H1 (cell line): ENCODE data around the gene NPC2. TPM values are rescaled to one million over a fixed set of nuclear protein-coding genes. Genes with fewer than 3 reads are reported as not detected.

Experiments
- CTCF ChIA-PET: fragments of 300-600 bp; sonication (Branson Sonifier 250); formaldehyde crosslinking; loops from one replicate; lab custom pipeline; 2021; ENCODE audit not compliant: partially characterized antibody; lab: Charles Lee
- POLR2A ChIA-PET: fragments of 300-600 bp; sonication (Branson Sonifier 250); formaldehyde crosslinking; loops from one replicate; lab custom pipeline; 2021; ENCODE audit warnings: inconsistent platforms; ENCODE audit not compliant: partially characterized antibody; lab: Charles Lee
- DNase-seq, 2 experiments: peaks; one replicate each; pipeline versions ENCODE4 v3.0.0 to v3.0.0-alpha.2; 2010 to 2022; ENCODE audit warnings: low spot score in 2 of 2, low read depth in 1 of 2, mixed read lengths in 1 of 2
- FAIRE-seq: peaks from 2 replicates; lab custom pipeline; 2011; peaks lifted over from hg19 to GRCh38; lab: Jason Lieb, UNC
- H2AFZ ChIP-seq: 2 replicates; pipeline ENCODE4 v1.8.1; 2012; ENCODE audit warnings: low read length, inconsistent platforms
- H2AK5ac ChIP-seq: 2 replicates; pipeline ENCODE4 v1.6.1; 2013; ENCODE audit warnings: low read depth, low read length
- H2BK120ac ChIP-seq: replicated peaks from 2 replicates; pipeline ENCODE3; 2013; ENCODE audit warnings: low read depth, low read length, inconsistent platforms
- H2BK12ac ChIP-seq: 2 replicates; pipeline ENCODE4 v1.6.1; 2013; ENCODE audit warnings: low read depth, low read length
- H2BK15ac ChIP-seq: 2 replicates; pipeline ENCODE4 v1.6.1; 2013; ENCODE audit warnings: low read length
- H2BK20ac ChIP-seq: 2 replicates; pipeline ENCODE4 v1.6.1; 2013; ENCODE audit warnings: low read length
- H2BK5ac ChIP-seq: 2 replicates; pipeline ENCODE4 v1.6.1; 2013; ENCODE audit warnings: low read depth, low read length
- H3K14ac ChIP-seq: 2 replicates; pipeline ENCODE4 v1.6.1; 2013; ENCODE audit warnings: inconsistent platforms; ENCODE audit not compliant: insufficient read length
- H3K18ac ChIP-seq: 2 replicates; pipeline ENCODE4 v1.6.1; 2013; ENCODE audit warnings: low read length; ENCODE audit errors: extremely low read depth
- H3K23ac ChIP-seq: 2 replicates; pipeline ENCODE4 v1.6.1; 2013; ENCODE audit warnings: inconsistent platforms; ENCODE audit not compliant: insufficient read length
- H3K23me2 ChIP-seq: 2 replicates; pipeline ENCODE4 v1.6.1; 2013; ENCODE audit warnings: low read depth, low read length
- H3K27ac ChIP-seq: 2 replicates; pipeline ENCODE4 v1.6.1; 2011; ENCODE audit warnings: low read depth, low read length, inconsistent platforms
- H3K27me3 ChIP-seq, 4 experiments: replicated peaks in 1 of 4; 1 replicate in 1 of 4; 2 replicates in 3 of 4; pipeline versions ENCODE4 v1.6.1 to v1.8.1; 2011 to 2013; ENCODE audit warnings: low read length in 3 of 4, mild to moderate bottlenecking in 3 of 4, inconsistent platforms in 2 of 4, mixed read lengths in 2 of 4, moderate library complexity in 1 of 4; ENCODE audit not compliant: control insufficient read depth in 3 of 4, insufficient read depth in 3 of 4; ENCODE audit errors: extremely low read depth in 1 of 4
- H3K36me3 ChIP-seq, 4 experiments: 2 replicates each; pipeline versions ENCODE4 v1.6.1 to v1.8.1; 2011 to 2013; ENCODE audit warnings: mild to moderate bottlenecking in 4 of 4, low read length in 3 of 4, moderate library complexity in 2 of 4, control low read depth in 1 of 4, inconsistent platforms in 1 of 4; ENCODE audit not compliant: insufficient read depth in 4 of 4, control insufficient read depth in 2 of 4
- H3K4ac ChIP-seq: replicated peaks from 2 replicates; pipeline ENCODE3; 2013; ENCODE audit warnings: low read length, low read depth, mixed read lengths, inconsistent platforms; ENCODE audit not compliant: insufficient read length
- H3K4me1 ChIP-seq, 4 experiments: replicated peaks in 1 of 4; 1 replicate in 1 of 4; 2 replicates in 3 of 4; pipeline versions ENCODE4 v1.6.1 to v1.8.1; 2011 to 2013; ENCODE audit warnings: low read length in 3 of 4, inconsistent platforms in 2 of 4, mixed read lengths in 1 of 4; ENCODE audit not compliant: insufficient read depth in 4 of 4, control insufficient read depth in 3 of 4
- H3K4me2 ChIP-seq, 2 experiments: 2 replicates each; pipeline versions ENCODE4 v1.6.1 to v1.8.1; 2011 to 2013; ENCODE audit warnings: low read depth in 2 of 2, low read length in 2 of 2, control low read depth in 1 of 2, inconsistent platforms in 1 of 2, mild to moderate bottlenecking in 1 of 2; ENCODE audit not compliant: insufficient read depth in 1 of 2
- H3K4me3 ChIP-seq, 4 experiments: fragments of 200-600, 300-600 bp in 1 of 4; sonication (generic), shearing (Covaris generic), sonication (Bioruptor Twin) in 1 of 4; 2 replicates each; pipeline versions ENCODE4 v1.5.1 to v1.8.1; 2011 to 2016; ENCODE audit warnings: low read length in 4 of 4, low read depth in 3 of 4, control low read depth in 2 of 4, inconsistent platforms in 2 of 4, mild to moderate bottlenecking in 2 of 4, mixed read lengths in 1 of 4, moderate library complexity in 1 of 4; ENCODE audit not compliant: insufficient read depth in 2 of 4; ENCODE audit errors: extremely low read depth in 1 of 4
- H3K56ac ChIP-seq: replicated peaks from 2 replicates; pipeline ENCODE3; 2013; ENCODE audit warnings: low read depth, mild to moderate bottlenecking, mixed read lengths, low read length, inconsistent platforms; ENCODE audit not compliant: insufficient read length
- H3K79me1 ChIP-seq: 2 replicates; pipeline ENCODE4 v1.6.1; 2013; ENCODE audit warnings: low read depth, low read length, control low read depth
- H3K79me2 ChIP-seq, 2 experiments: 2 replicates each; pipeline versions ENCODE4 v1.6.1 to v1.8.1; 2012 to 2013; ENCODE audit warnings: low read length in 2 of 2, mild to moderate bottlenecking in 2 of 2, inconsistent platforms in 1 of 2; ENCODE audit not compliant: insufficient read depth in 2 of 2, control insufficient read depth in 1 of 2
- H3K9ac ChIP-seq, 4 experiments: replicated peaks in 1 of 4; 1 replicate in 1 of 4; 2 replicates in 3 of 4; pipeline versions ENCODE4 v1.6.1 to v1.8.1; 2011 to 2013; ENCODE audit warnings: low read depth in 3 of 4, low read length in 3 of 4, control low read depth in 2 of 4, mild to moderate bottlenecking in 2 of 4, moderate library complexity in 2 of 4, inconsistent platforms in 1 of 4; ENCODE audit errors: extremely low read depth in 1 of 4
- H3K9me3 ChIP-seq, 2 experiments: 2 replicates each; pipeline versions ENCODE4 v1.6.1 to v1.8.1; 2012 to 2013; ENCODE audit warnings: mild to moderate bottlenecking in 2 of 2, moderate library complexity in 2 of 2, control low read depth in 1 of 2, inconsistent platforms in 1 of 2, low read depth in 1 of 2, low read length in 1 of 2, mixed read lengths in 1 of 2; ENCODE audit not compliant: insufficient read depth in 2 of 2
- H4K20me1 ChIP-seq, 2 experiments: replicated peaks in 1 of 2; 2 replicates each; pipeline versions ENCODE3 to v1.8.1; 2011 to 2013; ENCODE audit warnings: inconsistent platforms in 2 of 2, low read length in 2 of 2, mild to moderate bottlenecking in 1 of 2; ENCODE audit not compliant: insufficient read depth in 2 of 2, control insufficient read depth in 1 of 2
- H4K5ac ChIP-seq: 2 replicates; pipeline ENCODE4 v1.6.1; 2013; ENCODE audit warnings: low read length, low read depth, mixed read lengths, inconsistent platforms; ENCODE audit not compliant: insufficient read length
- H4K8ac ChIP-seq: 2 replicates; pipeline ENCODE4 v1.8.0; 2013; ENCODE audit warnings: mild to moderate bottlenecking, moderate library complexity, low read length, inconsistent platforms; ENCODE audit not compliant: insufficient read depth; ENCODE audit errors: extremely low read depth
- H4K91ac ChIP-seq: replicated peaks from 2 replicates; pipeline ENCODE3; 2013; ENCODE audit warnings: low read length, mixed read lengths, inconsistent platforms; ENCODE audit not compliant: insufficient read length
- CEBPB ChIP-seq: IDR thresholded peaks from 2 replicates; pipeline ENCODE4 v1.6.1; 2012; ENCODE audit warnings: low read depth, low read length
- EP300 ChIP-seq, 2 experiments: IDR thresholded peaks; 1 replicate in 1 of 2; 2 replicates in 1 of 2; pipeline ENCODE4 v1.6.1; 2011 to 2012; ENCODE audit warnings: low read depth in 2 of 2, low read length in 2 of 2, mild to moderate bottlenecking in 2 of 2, borderline replicate concordance in 1 of 2, inconsistent platforms in 1 of 2, moderate library complexity in 1 of 2
- GTF2F1 ChIP-seq: IDR thresholded peaks from 2 replicates; pipeline ENCODE4 v1.6.1; 2012; ENCODE audit warnings: low read depth, low read length, improper control_type of control experiment, borderline replicate concordance
- JUND ChIP-seq: IDR thresholded peaks from 2 replicates; pipeline ENCODE4 v1.6.1; 2011; ENCODE audit warnings: mild to moderate bottlenecking, improper control_type of control experiment, low read length
- MAFK ChIP-seq: IDR thresholded peaks from 2 replicates; pipeline ENCODE4 v1.6.1; 2012; ENCODE audit warnings: low read depth, mild to moderate bottlenecking, improper control_type of control experiment, low read length
- RNF2 ChIP-seq: fragments of 200-900, 300-1000 bp; sonication (generic); IDR thresholded peaks from 2 replicates; pipeline ENCODE4 v1.7.1; 2016; ENCODE audit warnings: borderline replicate concordance, low read depth, mild to moderate bottlenecking, antibody characterized with exemption, low read length; ENCODE audit not compliant: poor library complexity, severe bottlenecking; ENCODE audit errors: missing control alignments
- TAF7 ChIP-seq: optimal IDR thresholded peaks from 2 replicates; pipeline ENCODE3; 2011; ENCODE audit warnings: low read depth, mild to moderate bottlenecking, inconsistent platforms, low read length, moderate library complexity, borderline replicate concordance
- TBP ChIP-seq: IDR thresholded peaks from 2 replicates; pipeline ENCODE4 v1.6.1; 2011; ENCODE audit warnings: low read depth, low read length, improper control_type of control experiment
- polyA plus RNA-seq, 7 experiments: library from polyadenylated mRNA; depleted of rRNA in 3 of 7; stranded (reverse) in 5 of 7; unstranded in 2 of 7; fragments of >200 nt in 5 of 7; fragments of 200-250 nt in 2 of 7; gene quantifications; 1 replicate in 5 of 7; 2 replicates in 1 of 7; 4 replicates in 1 of 7; pipeline versions ENCODE4 v1.2.1 to v1.2.3, GENCODE V29; 2011 to 2013; ENCODE audit warnings: missing spikeins in 2 of 7, mixed read lengths in 2 of 7
- total RNA-seq: library from RNA; stranded (reverse); fragmentation: NEBNext Ultra II Directional; extraction: Animal tissue kit (Norgen Biotek cat#: 25700); gene quantifications from 2 replicates; pipeline ENCODE4 v1.2.1, GENCODE V29; 2021

NPC2 gene
- total and polyA plus RNA-seq, 2 of the 8 experiments (the other 6 are each of a cell fraction or from before 2014, with no cell fraction given) = 178 to 258 TPM

- POLR2A ChIA-PET = no interaction called here
- CTCF ChIA-PET = interaction anchor here (0.6 to 12.6 kb wide), 4 partner anchors 21 to 258 kb away, joined by 3 to 181 read pairs (median 87); partner anchors contain the start of gene ABCD4
- H3K79me2 ChIP-seq = peaks cover 0 to 12% of the 10 kb centered on the region in 2 experiments; a peak in 3 of 4 replicates
- no peaks in the 10 kb centered on the region for H3K23me2 ChIP-seq
- peaks cover 3 to 68% (median 36%) of the 10 kb centered on the region in 4 experiments; a peak in 7 of 8 replicates for H3K36me3 ChIP-seq
- no peak for FAIRE-seq
- no peak for DNase-seq
- no peak overlapping the region for H3K4ac ChIP-seq
- TF ChIP-seq JUND (no peak), CEBPB (no peak), EP300 (IDR thresholded peaks at IDR 0.05; ENCODE audit: borderline replicate concordance in 1 of 2, low read depth in 2 of 2, low read length in 2 of 2) (no peak), MAFK (no peak), GTF2F1 (no peak), TBP (no peak), RNF2 (no peak), TAF7 (no peak)
- TF ChIP-seq, all 59 proteins: peak for 0
- Histone ChIP-seq H3K9ac (no peak overlapping the region), H3K56ac (no peak overlapping the region), H3K18ac (no peak overlapping the region), H4K5ac (no peak overlapping the region), H3K4me1 (peaks cover 0 to 5% (median 2%) of the 10 kb centered on the region in 4 experiments; a peak in 4 of 7 replicates), H3K27ac (no peak overlapping the region), H3K4me3 (no peak overlapping the region), H2BK120ac (no peak overlapping the region), H2BK20ac (no peak overlapping the region), H3K23ac (no peak overlapping the region), H2BK5ac (no peak overlapping the region), H3K79me1 (peaks cover 3% of the 10 kb centered on the region), H4K91ac (no peak overlapping the region), H2BK12ac (no peak overlapping the region), H2BK15ac (no peak overlapping the region), H2AK5ac (no peak overlapping the region), H3K9me3 (no peaks in the 10 kb centered on the region), H2AFZ (no peak overlapping the region), H3K27me3 (no peaks in the 10 kb centered on the region), H4K20me1 (no peaks in the 10 kb centered on the region), H4K8ac (no peak overlapping the region), H3K4me2 (no peak overlapping the region), H3K14ac (no peak overlapping the region)
These were observed 9.8 kb downstream of the NPC2 start for GRCh38 chr14:74483321-74483720.
